ENCODE results near the gene GPR6. TPM values are rescaled to one million over a fixed set of nuclear protein-coding genes. Genes with fewer than 3 reads are reported as not detected.
A peak's percentile ranks its signal among the peaks of the same experiment; 100 is the strongest.

GPR6 gene
- total and polyA plus RNA-seq, 2 donors (not counting 1 experiment from before 2014, with no cell fraction given) = not detected

GRCh38 chr6:109961611-109962041 is 16.5 kb upstream of the GPR6 start:
- TF ChIP-seq, protein P1, sequence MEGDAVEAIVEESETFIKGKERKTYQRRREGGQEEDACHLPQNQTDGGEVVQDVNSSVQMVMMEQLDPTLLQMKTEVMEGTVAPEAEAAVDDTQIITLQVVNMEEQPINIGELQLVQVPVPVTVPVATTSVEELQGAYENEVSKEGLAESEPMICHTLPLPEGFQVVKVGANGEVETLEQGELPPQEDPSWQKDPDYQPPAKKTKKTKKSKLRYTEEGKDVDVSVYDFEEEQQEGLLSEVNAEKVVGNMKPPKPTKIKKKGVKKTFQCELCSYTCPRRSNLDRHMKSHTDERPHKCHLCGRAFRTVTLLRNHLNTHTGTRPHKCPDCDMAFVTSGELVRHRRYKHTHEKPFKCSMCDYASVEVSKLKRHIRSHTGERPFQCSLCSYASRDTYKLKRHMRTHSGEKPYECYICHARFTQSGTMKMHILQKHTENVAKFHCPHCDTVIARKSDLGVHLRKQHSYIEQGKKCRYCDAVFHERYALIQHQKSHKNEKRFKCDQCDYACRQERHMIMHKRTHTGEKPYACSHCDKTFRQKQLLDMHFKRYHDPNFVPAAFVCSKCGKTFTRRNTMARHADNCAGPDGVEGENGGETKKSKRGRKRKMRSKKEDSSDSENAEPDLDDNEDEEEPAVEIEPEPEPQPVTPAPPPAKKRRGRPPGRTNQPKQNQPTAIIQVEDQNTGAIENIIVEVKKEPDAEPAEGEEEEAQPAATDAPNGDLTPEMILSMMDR (conservative IDR thresholded peaks at IDR 0.05 in 1 of 2, IDR thresholded peaks at IDR 0.05 in 1 of 2; ENCODE audit: low read depth in 1 of 2, low read length in 2 of 2) = no peak
- TF ChIP-seq EZH2 (IDR thresholded peaks at IDR 0.05; ENCODE audit: low read length, missing control alignments) = no peak

GRCh38 chr6:109962271-109962670 is 15.8 kb upstream of the GPR6 start:
- Histone ChIP-seq H2AFZ (ENCODE audit: low read length) (no peak overlapping the region), H3K79me2 (ENCODE audit: control insufficient read depth, insufficient read depth, low read length) (no peaks in the 10 kb centered on the region), H3K27me3 (ENCODE audit: control insufficient read depth, insufficient read depth, low read length) (no peaks in the 10 kb centered on the region), H3K27ac (ENCODE audit: insufficient read depth, low read length) (no peak overlapping the region), H4K20me1 (ENCODE audit: control insufficient read depth, extremely low read depth, insufficient read depth, low read length) (no peaks in the 10 kb centered on the region), H3K36me3 (ENCODE audit: control insufficient read depth, insufficient read depth, low read length) (no peaks in the 10 kb centered on the region), H3K4me3 (replicated peaks in 1 of 4; ENCODE audit: control extremely low read depth in 1 of 4, insufficient read depth in 1 of 4, low read depth in 3 of 4, low read length in 4 of 4) (no peak overlapping the region), H3K9ac (ENCODE audit: insufficient read depth, low read length) (no peak overlapping the region), H3K9me3 (ENCODE audit: control insufficient read depth, insufficient read depth, low read depth, low read length) (no peaks in the 10 kb centered on the region), H3K4me2 (ENCODE audit: extremely low read depth, insufficient read depth, low read length) (no peak overlapping the region), H3K4me1 (ENCODE audit: control insufficient read depth, extremely low read depth, insufficient read depth, low read length) (no peaks in the 10 kb centered on the region)
- no peak for TF ChIP-seq EZH2 (IDR thresholded peaks at IDR 0.05; ENCODE audit: low read length, missing control alignments)
- TF ChIP-seq, protein P1 (conservative IDR thresholded peaks at IDR 0.05 in 1 of 2, IDR thresholded peaks at IDR 0.05 in 1 of 2; ENCODE audit: low read depth in 1 of 2, low read length in 2 of 2) = no peak
- no peak for DNase-seq (ENCODE audit: low read depth in 2 of 2)

More at GRCh38 chr6:109961611-109962041, 16.5 kb upstream of the GPR6 start:
- H3K27ac ChIP-seq (ENCODE audit: insufficient read depth, low read length) = no peak overlapping the region
- H4K20me1 ChIP-seq (ENCODE audit: control insufficient read depth, extremely low read depth, insufficient read depth, low read length) = no peaks in the 10 kb centered on the region
- H3K36me3 ChIP-seq (ENCODE audit: control insufficient read depth, insufficient read depth, low read length) = no peaks in the 10 kb centered on the region
- H3K9ac ChIP-seq (ENCODE audit: insufficient read depth, low read length) = no peak overlapping the region
- no peaks in the 10 kb centered on the region for H3K9me3 ChIP-seq (ENCODE audit: control insufficient read depth, insufficient read depth, low read depth, low read length)
- H3K27me3 ChIP-seq (ENCODE audit: control insufficient read depth, insufficient read depth, low read length) = peaks cover 2% of the 10 kb centered on the region
- no peaks in the 10 kb centered on the region for H3K4me1 ChIP-seq (ENCODE audit: control insufficient read depth, extremely low read depth, insufficient read depth, low read length)
- DNase-seq (ENCODE audit: low read depth in 2 of 2) = peak in 1 of 2 donors; percentile 74
- no peak overlapping the region for H3K4me2 ChIP-seq (ENCODE audit: extremely low read depth, insufficient read depth, low read length)
- H3K4me3 ChIP-seq (replicated peaks in 1 of 4; ENCODE audit: control extremely low read depth in 1 of 4, insufficient read depth in 1 of 4, low read depth in 3 of 4, low read length in 4 of 4) = no peak overlapping the region
- no peak overlapping the region for H2AFZ ChIP-seq (ENCODE audit: low read length)
- H3K79me2 ChIP-seq (ENCODE audit: control insufficient read depth, insufficient read depth, low read length) = no peaks in the 10 kb centered on the region

DNA sequence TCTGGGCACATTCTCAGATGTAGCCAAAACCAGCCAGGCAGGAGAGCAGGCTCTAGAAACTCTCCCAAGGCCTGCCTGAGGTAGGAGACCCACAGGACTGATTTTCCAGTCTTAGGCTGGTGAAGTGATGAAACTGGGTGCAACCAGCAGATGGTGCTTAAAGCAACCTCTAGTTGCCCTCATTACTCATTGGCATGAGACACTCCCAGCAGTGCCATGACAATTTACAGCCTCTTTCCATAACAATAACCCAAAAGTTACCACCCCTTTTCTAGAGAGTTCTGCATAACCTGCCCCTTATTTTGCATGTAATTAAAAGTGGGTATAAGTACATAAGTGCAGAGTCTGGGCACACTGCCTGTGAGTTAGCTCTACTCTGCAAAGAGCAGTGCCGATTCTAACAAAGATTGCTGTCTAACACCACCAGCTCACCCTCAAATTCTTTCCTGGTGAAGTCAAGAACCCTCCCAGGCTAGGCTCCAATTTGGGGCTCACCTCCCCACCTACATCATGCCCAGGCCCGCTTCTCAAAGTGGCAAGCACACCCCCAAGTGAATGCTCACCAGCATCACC is 14.4 kb upstream of the GPR6 start:
- Histone ChIP-seq H3K4me1 (ENCODE audit: control insufficient read depth, extremely low read depth, insufficient read depth, low read length) (no peaks in the 10 kb centered on the region), H4K20me1 (ENCODE audit: control insufficient read depth, extremely low read depth, insufficient read depth, low read length) (no peaks in the 10 kb centered on the region), H3K4me2 (ENCODE audit: extremely low read depth, insufficient read depth, low read length) (no peak overlapping the region), H3K4me3 (replicated peaks in 1 of 4; ENCODE audit: control extremely low read depth in 1 of 4, insufficient read depth in 1 of 4, low read depth in 3 of 4, low read length in 4 of 4) (no peak overlapping the region), H2AFZ (ENCODE audit: low read length) (no peak overlapping the region), H3K27ac (ENCODE audit: insufficient read depth, low read length) (no peak overlapping the region), H3K27me3 (ENCODE audit: control insufficient read depth, insufficient read depth, low read length) (no peaks in the 10 kb centered on the region), H3K9me3 (ENCODE audit: control insufficient read depth, insufficient read depth, low read depth, low read length) (no peaks in the 10 kb centered on the region), H3K9ac (ENCODE audit: insufficient read depth, low read length) (no peak overlapping the region), H3K79me2 (ENCODE audit: control insufficient read depth, insufficient read depth, low read length) (no peaks in the 10 kb centered on the region), H3K36me3 (ENCODE audit: control insufficient read depth, insufficient read depth, low read length) (no peaks in the 10 kb centered on the region)
- no peak for TF ChIP-seq EZH2 (IDR thresholded peaks at IDR 0.05; ENCODE audit: low read length, missing control alignments)
- TF ChIP-seq, protein P1 (conservative IDR thresholded peaks at IDR 0.05 in 1 of 2, IDR thresholded peaks at IDR 0.05 in 1 of 2; ENCODE audit: low read depth in 1 of 2, low read length in 2 of 2) = no peak
- DNase-seq (ENCODE audit: low read depth in 2 of 2) = no peak
